GM23338 (cell line): ENCODE results near the gene IRF8.

Source experiments
- EZH2 ChIP-seq: fragments of 200-600 bp; sonication (generic); IDR thresholded peaks from one replicate; pipeline ENCODE4 v1.8.0; 2017; ENCODE audit warnings: antibody characterized with exemption, mild to moderate bottlenecking, low read depth; ENCODE audit not compliant: unreplicated experiment
- POLR2AphosphoS5 ChIP-seq: IDR thresholded peaks from 2 replicates; pipeline ENCODE4 v1.6.1; 2016; ENCODE audit warnings: antibody characterized with exemption, low read depth
- REST ChIP-seq: IDR thresholded peaks from one replicate; pipeline ENCODE4 v1.6.1; 2018; ENCODE audit warnings: antibody characterized with exemption; ENCODE audit not compliant: unreplicated experiment
- TF ChIP-seq, protein P1 (sequence below), 2 experiments: fragments of 200-600 bp in 1 of 2; sonication (generic) in 1 of 2; conservative IDR thresholded peaks; 2 replicates each; pipeline versions ENCODE4 v1.5.1 to v1.6.1; 2016 to 2017; ENCODE audit warnings: antibody characterized with exemption in 2 of 2, low read depth in 2 of 2, mild to moderate bottlenecking in 2 of 2, moderate library complexity in 1 of 2

DNA sequence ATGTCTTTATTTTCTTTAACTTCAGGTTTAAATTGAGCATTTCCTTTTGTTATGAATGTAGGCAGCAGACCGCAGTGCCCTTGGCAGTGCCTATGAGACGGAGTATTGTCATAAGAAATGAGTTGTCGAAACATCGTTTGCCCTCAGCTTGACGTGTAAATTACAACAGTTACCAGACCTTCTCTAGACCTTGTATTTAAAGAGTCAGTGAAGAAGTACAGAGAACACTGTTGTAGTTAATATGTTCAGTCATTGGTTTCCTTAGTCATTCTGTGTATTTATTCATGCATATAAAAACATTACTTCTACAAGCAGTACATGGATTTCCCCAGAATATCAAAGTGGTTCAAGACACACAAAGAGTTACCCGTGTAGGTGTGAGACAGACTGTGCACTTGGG lies 19.0 kb downstream of the IRF8 start:
- TF ChIP-seq, protein P1, sequence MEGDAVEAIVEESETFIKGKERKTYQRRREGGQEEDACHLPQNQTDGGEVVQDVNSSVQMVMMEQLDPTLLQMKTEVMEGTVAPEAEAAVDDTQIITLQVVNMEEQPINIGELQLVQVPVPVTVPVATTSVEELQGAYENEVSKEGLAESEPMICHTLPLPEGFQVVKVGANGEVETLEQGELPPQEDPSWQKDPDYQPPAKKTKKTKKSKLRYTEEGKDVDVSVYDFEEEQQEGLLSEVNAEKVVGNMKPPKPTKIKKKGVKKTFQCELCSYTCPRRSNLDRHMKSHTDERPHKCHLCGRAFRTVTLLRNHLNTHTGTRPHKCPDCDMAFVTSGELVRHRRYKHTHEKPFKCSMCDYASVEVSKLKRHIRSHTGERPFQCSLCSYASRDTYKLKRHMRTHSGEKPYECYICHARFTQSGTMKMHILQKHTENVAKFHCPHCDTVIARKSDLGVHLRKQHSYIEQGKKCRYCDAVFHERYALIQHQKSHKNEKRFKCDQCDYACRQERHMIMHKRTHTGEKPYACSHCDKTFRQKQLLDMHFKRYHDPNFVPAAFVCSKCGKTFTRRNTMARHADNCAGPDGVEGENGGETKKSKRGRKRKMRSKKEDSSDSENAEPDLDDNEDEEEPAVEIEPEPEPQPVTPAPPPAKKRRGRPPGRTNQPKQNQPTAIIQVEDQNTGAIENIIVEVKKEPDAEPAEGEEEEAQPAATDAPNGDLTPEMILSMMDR (conservative IDR thresholded peaks at IDR 0.05; ENCODE audit: low read depth in 2 of 2), result no peak
- no peak for TF ChIP-seq EZH2
- no peak for TF ChIP-seq REST
- no peak for TF ChIP-seq POLR2AphosphoS5
